Islet precursor cell (in vitro differentiated cells): ENCODE data around the gene VAPB.
"Not testable (repeated sequence)": the region's sequence is repeated elsewhere in the genome, so short reads cannot be mapped to it uniquely, and the experiment has no call there.

ENCODE experiments used
- DNase-seq: peaks from one replicate; pipeline ENCODE4 v3.0.0-alpha.2; 2018

Gene VAPB

GRCh38 chr20:58408603-58409246, 19.7 kb downstream of the VAPB start:
- DNase-seq: no peak

- DNase-seq: not testable (repeated sequence)
Observed at GRCh38 chr20:58414216-58414615, 25.2 kb downstream of the VAPB start.

GRCh38 chr20:58414786-58415185, 25.8 kb downstream of the VAPB start:
- DNase-seq: not testable (repeated sequence)

GRCh38 chr20:58416057-58416456, 27.0 kb downstream of the VAPB start:
- DNase-seq: no peak

- no peak for DNase-seq
Observed at GRCh38 chr20:58416835-58417234, 27.8 kb downstream of the VAPB start.

- no peak for DNase-seq
Observed at GRCh38 chr20:58417438-58417837, 28.4 kb downstream of the VAPB start.

GRCh38 chr20:58418949-58419748, 30.1 kb downstream of the VAPB start:
- DNase-seq: no peak

- DNase-seq: no peak
Observed at GRCh38 chr20:58420798-58421496, 31.9 kb downstream of the VAPB start.

- DNase-seq: no peak
Observed at GRCh38 chr20:58421497-58421850, 32.4 kb downstream of the VAPB start.

GRCh38 chr20:58424218-58424969, 35.4 kb downstream of the VAPB start:
- DNase-seq: no peak

GRCh38 chr20:58427571-58427970, 38.5 kb downstream of the VAPB start:
- DNase-seq: not testable (repeated sequence)

- no peak for DNase-seq
Observed at GRCh38 chr20:58428364-58428763, 39.3 kb downstream of the VAPB start.

- no peak for DNase-seq
Observed at GRCh38 chr20:58429303-58429702, 40.3 kb downstream of the VAPB start.

GRCh38 chr20:58431134-58431533, 42.1 kb downstream of the VAPB start:
- no peak for DNase-seq

GRCh38 chr20:58432186-58432954, 43.3 kb downstream of the VAPB start:
- no peak for DNase-seq

- no peak for DNase-seq
Observed at GRCh38 chr20:58433029-58433647, 44.1 kb downstream of the VAPB start.

GRCh38 chr20:58433759-58434158, 44.7 kb downstream of the VAPB start:
- DNase-seq: no peak

- DNase-seq: no peak
Observed at GRCh38 chr20:58434326-58434725, 45.3 kb downstream of the VAPB start.

- no peak for DNase-seq
Observed at GRCh38 chr20:58435237-58435636, 46.2 kb downstream of the VAPB start.

- DNase-seq: no peak
Observed at GRCh38 chr20:58436868-58437645, 48.0 kb downstream of the VAPB start.
